Stimulated activated CD4-positive, alpha-beta T cell treated with anti-CD3 and anti-CD28 coated beads, Interleukin-4, amount 100 ng/mL, for 48 hours (primary cell): ENCODE data around the gene UBXN11.

Source experiments
- DNase-seq, 2 donors: peaks; one replicate each; pipeline ENCODE4 v3.0.0-alpha.2; 2020; ENCODE audit warnings: low read depth in 2 of 2

UBXN11 gene

DNA sequence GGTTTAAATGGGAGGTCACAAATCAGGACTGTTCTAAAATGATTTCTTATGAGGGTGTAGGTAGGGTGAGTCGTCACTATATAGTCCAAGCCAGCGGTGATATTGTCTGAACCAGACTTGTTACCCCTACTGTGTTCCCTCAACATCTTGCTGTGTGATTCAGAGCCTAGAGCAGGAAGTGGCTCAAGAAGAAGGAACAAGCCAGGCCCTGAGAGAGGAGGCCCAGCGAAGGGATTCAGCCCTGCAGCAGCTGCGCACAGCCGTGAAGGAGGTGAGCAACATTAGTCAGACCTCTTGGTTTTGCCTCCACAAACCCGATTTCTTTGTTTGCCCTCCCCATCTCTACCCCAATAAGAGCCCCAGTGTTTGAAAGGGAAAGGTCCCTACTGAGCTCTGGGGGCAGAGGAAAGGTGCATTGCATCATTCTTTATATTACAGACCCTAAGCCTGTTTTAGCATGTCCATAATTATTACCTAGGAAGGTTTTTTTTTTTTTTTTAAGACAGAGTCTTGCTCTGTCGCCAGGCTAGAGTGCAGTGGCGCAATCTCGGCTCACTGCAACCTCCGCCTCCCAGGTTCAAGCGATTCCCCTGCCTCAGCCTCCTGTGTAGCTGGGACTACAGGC, 31.5 kb downstream of the UBXN11 start:
- DNase-seq, result no peak

DNA sequence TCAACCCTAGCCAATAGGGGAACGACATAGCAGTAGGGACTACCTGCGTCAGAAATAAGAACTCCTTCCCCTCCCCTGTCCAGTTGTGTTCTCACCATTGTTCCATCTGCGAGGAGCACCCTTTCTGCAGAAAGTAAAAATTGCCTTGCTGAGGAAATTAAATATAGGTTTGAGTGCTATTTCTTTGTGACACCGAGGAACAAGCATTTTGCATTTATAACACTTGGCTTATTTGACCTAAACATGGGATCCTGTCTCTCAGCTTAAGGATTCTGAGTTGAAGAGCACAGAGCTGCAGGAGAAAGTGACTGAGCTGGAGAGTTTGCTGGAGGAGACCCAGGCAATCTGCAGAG, 37.3 kb downstream of the UBXN11 start:
- DNase-seq, result no peak

DNA sequence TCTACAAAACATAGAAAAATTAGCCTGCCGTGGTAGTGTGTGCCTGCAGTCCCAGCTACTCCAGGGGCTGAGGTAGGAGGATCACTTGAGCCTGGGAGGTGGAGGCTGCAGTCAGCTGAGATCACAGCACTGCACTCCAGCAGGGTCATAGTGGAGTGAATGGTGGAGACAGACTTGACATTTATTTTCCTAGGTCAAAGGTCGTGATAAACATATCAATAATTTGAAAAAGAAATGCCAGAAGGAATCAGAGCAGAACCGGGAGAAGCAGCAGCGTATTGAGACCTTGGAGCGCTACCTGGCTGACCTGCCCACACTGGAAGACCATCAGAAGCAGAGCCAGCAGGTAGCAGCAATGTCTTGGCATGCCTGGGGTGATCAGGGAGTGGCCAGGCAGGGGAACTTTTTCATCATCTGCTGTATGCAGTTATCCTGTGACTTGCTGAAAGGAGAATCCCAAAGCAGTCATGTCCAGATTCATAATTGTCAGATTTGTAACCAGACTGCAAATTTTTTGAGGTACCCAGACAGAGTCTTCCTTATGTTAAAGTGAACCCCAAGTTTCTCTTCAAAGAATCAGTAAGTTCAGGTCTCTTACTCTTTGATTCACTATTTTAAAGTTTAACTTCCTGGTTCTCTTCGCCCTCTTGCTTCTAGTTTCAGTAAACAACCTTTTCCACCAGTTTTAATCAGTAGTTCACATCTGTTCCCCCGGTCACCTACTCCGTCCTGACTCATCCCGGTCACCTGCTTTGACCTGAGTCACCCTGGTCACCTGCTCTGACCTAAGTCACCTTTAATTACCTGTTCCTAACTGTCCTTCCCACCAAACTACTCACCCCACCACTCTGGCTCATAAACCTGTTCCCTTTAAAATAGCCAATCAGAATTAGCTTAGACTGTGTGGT, 37.9 kb downstream of the UBXN11 start:
- no peak for DNase-seq

DNA sequence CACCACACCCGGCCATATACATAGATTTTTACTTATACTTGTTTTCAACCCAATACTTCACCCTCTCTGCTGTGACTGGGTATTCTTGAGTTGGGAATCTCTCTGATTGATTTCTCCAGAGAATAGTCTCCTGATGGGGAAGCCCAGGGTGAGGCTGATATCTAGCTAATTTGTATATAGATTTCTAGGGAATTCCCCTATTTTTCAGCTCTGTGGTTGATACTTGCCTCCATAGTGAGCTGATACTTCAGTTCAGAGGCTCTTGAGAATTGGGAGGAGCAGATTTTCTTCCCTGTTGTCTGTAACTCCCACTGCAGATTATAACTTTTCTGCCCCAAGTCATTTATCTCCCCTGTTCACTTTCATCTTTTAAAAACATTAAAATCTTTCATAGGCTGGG, 41.0 kb downstream of the UBXN11 start:
- DNase-seq, result no peak

DNA sequence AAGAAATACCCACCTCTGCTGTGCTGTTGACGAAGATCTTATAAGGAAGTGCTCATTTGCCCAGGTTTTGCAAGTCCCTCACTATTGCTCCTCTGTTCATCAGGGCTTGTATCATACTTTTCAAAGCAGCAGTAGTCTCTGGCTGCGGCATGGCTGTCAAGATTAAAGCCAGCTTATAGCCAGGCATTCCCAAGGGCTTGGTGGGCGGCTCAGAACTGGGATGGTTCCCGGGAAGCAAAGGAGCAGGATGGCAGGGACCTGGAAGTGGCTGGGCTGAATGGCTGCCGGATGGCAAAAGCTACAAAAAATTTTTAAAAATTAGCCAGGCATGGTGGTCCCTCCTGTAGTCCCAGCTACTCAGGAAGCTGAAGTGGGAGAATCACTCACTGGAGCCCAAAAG, 43.2 kb downstream of the UBXN11 start:
- DNase-seq, result no peak

DNA sequence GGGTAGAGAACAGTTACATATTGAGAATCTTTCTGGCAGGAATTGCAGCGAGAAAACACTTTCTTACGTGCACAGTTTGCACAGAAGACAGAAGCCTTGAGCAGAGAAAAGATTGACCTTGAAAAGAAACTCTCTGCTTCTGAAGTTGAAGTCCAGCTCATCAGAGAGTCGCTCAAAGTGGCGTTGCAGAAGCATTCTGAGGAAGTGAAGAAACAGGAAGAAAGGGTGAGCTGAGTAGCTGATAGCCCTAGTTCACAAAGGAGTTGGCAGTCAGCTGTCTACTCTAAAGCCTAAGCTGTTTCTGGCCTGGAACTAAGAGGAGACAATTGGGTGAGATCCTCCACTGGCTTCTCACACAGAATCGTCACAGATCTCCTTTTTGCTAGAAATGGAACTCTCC, 46.9 kb downstream of the UBXN11 start:
- DNase-seq, result no peak

DNA sequence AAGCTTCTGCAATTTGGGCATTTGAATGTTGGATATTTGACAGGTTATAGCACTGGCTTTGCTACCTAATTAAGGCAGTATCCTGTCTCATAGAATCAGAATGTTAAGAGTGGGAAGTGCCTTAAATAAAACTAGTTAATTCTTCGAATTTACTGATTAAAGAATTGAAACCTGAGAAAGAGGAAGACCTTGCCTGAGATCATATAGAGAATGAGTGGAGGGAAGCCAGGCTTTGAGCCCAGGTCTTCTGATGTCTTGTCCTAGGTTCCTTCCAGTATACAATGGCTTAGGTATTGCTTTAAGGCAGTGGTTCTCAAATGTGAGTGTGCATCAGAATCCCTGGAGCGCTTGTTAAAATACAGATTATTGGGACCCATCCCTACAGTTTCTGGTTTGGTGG, 47.4 kb downstream of the UBXN11 start:
- DNase-seq, result no peak

DNA sequence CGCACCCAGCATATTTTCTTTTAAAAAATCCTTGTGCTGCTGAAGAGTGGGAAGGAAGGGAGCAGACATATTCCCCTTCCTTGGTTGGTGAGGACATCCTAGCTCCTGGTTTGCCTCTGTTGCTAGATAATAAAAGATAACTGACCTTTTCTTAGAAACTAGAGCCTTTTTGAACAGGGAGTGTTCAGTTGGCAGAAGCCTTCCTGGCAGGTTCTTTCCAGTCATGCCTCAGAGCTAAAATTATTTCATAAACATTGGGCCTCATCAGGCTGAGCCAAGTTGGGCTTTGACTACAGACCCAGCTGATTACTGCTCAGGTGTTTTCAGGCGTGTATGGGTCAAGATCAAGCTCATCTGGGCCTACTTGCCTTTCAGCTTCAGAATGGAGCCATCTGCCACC, 49.2 kb downstream of the UBXN11 start:
- no peak for DNase-seq

DNA sequence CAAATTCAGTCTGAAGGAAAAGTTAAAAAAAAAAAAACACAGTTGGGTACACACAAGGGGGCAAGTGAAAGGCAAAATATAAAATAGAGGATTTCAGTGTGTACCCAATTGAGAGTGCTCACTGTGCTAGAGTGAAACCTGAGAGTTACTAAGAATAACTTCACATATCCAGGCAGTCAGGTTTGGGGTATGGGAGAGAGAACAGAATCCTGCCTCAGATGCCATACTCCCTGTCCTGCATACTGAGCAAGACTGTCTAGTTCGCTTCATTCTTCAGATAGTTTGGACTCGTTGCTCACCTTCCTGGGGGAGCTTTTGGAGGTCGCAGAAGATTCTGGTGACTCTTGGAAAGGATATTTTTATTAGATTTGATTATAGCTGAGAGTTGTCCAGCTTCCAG, 52.0 kb downstream of the UBXN11 start:
- DNase-seq, result no peak

DNA sequence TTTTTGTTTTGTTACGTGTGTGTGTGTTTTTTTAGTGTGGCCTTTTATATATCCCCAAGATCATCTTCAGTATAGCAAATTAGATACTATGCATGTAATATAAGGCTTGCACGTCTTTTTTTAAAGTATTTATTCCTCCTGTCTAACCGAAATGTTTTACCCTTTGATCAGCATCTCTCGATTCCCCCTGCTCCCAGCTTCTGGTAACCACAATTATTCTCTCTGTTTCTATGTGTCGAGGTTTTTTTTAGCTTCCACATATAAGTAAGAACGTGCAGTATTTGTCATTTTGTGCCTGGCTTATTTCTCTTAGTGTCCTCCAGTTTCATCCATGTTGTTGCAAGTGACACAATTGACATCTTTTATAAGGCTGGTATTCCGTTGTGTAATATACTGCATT, 53.7 kb downstream of the UBXN11 start:
- DNase-seq, result no peak

DNA sequence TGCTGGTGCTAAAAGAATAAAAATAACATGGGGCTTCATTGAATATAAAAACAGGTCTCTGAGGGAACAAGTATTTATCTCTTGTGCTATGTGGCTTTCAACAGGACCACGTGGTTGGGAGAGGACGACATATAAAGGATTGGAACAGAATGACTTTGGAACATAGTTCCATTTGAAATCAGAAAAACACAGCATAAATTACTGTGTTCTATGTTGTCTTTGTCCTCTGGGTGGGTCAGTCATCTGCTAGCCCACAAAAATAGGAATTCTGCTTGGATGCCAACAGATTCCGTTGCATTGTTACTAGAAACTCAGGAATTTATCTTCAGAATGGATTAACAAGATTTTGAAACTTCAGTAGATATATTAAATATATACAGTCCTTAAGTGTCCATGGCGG, 66.5 kb downstream of the UBXN11 start:
- DNase-seq, result no peak

DNA sequence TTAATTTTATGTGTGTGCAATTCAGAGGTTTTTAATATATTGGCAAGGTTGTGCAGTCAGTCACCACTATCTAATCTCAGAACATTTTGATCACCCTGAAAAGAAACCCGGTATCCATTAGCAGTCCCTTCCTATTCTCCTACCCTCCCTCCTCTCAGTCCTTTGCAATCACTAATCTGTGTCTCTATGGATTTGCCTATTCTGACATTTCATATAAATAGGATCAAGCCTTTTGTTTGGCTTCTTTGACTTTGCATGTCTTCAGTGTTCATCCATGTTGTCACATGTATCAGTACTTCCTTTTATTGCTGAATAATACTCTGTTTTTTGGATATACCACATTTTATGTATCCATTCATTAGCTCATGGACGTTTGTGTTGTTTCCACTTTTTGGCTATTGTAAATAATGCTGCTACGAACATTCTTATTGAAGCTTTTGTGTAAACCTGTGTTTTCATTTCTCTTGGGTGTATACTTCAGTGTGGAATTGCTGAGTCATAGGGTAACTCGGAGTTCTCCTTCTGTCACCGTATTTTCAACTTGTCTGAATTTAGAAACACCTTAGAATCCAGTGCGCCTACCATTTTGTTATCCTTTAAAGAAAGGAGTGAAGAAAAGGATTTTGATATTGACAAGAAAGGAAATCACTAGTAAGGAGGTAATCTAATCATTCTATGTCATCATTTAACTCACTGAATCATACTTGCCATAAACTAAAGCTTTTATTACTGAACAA, 69.0 kb downstream of the UBXN11 start:
- DNase-seq, result no peak

DNA sequence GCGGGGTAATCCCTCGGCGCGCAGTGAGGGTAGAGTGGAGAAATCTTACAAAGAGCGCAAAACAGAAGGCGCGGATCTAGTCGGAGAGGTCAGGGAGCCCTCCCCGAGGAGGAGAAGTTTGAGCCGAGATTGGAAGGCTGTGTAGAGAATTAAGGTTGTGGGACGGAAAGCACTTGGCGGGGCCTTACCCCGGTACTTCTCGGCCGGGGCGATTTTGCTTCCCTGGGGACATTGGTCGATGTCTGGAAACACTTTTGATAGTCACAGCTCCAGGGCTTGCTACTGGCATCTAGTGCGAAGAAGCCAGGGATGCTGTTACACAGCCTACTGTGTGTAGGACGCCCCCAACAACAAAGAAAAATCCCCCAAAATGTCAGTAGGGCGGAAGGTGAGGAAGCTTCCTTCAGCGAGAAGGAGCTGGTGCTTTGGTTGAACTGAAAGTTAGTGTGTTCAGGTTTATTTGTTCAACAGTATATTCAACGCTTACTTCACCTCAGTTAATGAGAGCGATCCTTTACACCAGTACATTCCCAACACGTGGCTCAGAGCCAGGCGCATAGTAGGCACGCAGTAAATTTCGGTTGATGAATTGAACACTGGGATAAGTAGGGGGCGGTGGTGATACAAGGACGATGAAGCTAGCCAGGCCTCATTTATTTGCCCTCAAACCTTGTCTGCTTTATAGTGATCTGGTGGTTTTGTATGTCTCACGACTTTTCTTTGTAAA, 71.6 kb downstream of the UBXN11 start:
- DNase-seq, result no peak

DNA sequence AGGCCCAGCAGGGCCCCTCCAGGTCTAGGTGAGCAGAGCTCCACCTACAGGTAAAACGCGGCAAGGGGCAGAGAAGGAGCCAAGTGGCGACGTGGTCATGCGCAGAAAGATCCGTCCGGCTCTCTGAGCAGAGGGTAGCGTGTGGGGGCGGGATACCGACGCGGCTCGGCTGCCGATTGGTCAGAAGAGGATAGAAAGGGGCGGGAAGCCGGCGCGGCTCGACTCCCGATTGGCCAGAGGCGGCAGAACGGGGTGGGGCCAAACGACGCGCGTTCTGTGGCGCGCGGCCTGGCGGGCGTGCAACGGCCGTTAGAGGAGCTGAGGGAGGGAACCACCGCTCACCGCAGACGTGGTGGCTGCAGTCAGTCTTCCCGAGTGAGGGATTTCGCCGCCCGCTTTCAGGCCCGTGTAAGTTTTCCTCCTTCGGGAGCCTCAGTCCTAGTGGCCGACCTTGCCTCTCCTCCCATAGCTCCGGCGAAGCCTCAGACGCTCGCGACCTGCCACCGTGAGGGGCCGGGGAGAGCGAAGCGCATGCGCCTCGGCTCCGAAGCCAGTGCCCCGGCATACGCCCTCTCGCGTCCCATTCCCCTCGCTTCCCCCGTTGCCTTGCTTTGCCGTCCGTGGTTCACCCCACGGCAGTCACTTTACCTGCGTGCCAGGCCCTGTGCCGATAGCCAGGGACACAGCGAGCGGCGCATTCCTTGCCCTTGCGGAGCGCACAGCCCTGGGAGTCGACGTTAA, 72.4 kb downstream of the UBXN11 start, which contains the start of gene CEP85:
Gene CEP85, plus strand, starts transcription at position 298 of the 741 bp plus-strand sequence. CDS start 5,584 bp downstream, outside the sequence.
- DNase-seq, result peak; percentile 98
